Measurements from ENCODE around the gene MAP2K4.

MAP2K4 gene

GRCh38 chr17:12180644-12181261 lies 160.1 kb downstream of the MAP2K4 start:
- DNase-seq = no peak

GRCh38 chr17:12187658-12188057 lies 167.0 kb downstream of the MAP2K4 start:
- no peak for DNase-seq

GRCh38 chr17:12193144-12193735 lies 172.6 kb downstream of the MAP2K4 start:
- DNase-seq = no peak

Data from NCI-H2029 treated with DMSO at 0.1 percent for 48 hours (cell line).